SK-N-SH (cell line): ENCODE data around the gene TBC1D10B. TPM values are rescaled to one million over a fixed set of nuclear protein-coding genes. Genes with fewer than 3 reads are reported as not detected.

Experiments
- CTCF ChIA-PET: fragments of 300-600, 350-600 bp; formaldehyde crosslinking; extraction: SDS; loops from one replicate; lab custom pipeline; 2021; lab: Yijun Ruan, JAX
- POLR2A ChIA-PET: fragments of 350-600 bp; sonication (Branson Sonifier 250); formaldehyde crosslinking; extraction: SDS; loops from one replicate; lab custom pipeline; 2020; ENCODE audit warnings: antibody characterized with exemption, inconsistent platforms; lab: Yijun Ruan, JAX
- DNase-seq: peaks from one replicate; pipeline ENCODE4 v3.0.0; 2012
- H2AFZ ChIP-seq: fragments of 200-600 bp; sonication (generic); 2 replicates; pipeline ENCODE4 v1.8.1; 2016; ENCODE audit warnings: antibody characterized with exemption, mild to moderate bottlenecking, low read depth
- H3F3A ChIP-seq: fragments of 200-600 bp; sonication (generic); replicated peaks from 2 replicates; pipeline ENCODE3; 2016; ENCODE audit warnings: antibody characterized with exemption, mild to moderate bottlenecking; ENCODE audit not compliant: insufficient read depth
- H3K27ac ChIP-seq, 2 experiments: fragments of 200-500 bp in 1 of 2; fragments of 200-600 bp in 1 of 2; sonication (Bioruptor generic) in 1 of 2; sonication (generic), shearing (Covaris generic) in 1 of 2; 2 replicates each; pipeline versions ENCODE4 v1.5.1 to v1.6.1; 2014 to 2016; ENCODE audit warnings: low read depth in 2 of 2, inconsistent platforms in 1 of 2, low read length in 1 of 2, mild to moderate bottlenecking in 1 of 2, mixed read lengths in 1 of 2
- H3K27me3 ChIP-seq: fragments of 200-600 bp; sonication (generic), shearing (Covaris generic); 2 replicates; pipeline ENCODE4 v1.6.1; 2016; ENCODE audit warnings: mixed run types; ENCODE audit not compliant: insufficient read depth
- H3K36me3 ChIP-seq, 2 experiments: fragments of 200-500 bp in 1 of 2; fragments of 200-600 bp in 1 of 2; sonication (Bioruptor generic) in 1 of 2; sonication (generic) in 1 of 2; replicated peaks in 1 of 2; 2 replicates each; pipeline versions ENCODE3 to v1.5.1; 2014 to 2016; ENCODE audit warnings: low read length in 1 of 2, mild to moderate bottlenecking in 1 of 2; ENCODE audit not compliant: insufficient read depth in 2 of 2, control insufficient read depth in 1 of 2
- H3K4me1 ChIP-seq, 2 experiments: fragments of 200-500 bp in 1 of 2; fragments of 200-600 bp in 1 of 2; sonication (Bioruptor generic) in 1 of 2; sonication (generic), shearing (Covaris generic) in 1 of 2; 2 replicates each; pipeline versions ENCODE4 v1.5.1 to v1.6.1; 2014 to 2016; ENCODE audit warnings: low read depth in 1 of 2, low read length in 1 of 2, mixed run types in 1 of 2; ENCODE audit not compliant: insufficient read depth in 2 of 2, control insufficient read depth in 1 of 2
- H3K4me2 ChIP-seq: fragments of 200-600 bp; sonication (generic), shearing (Covaris generic); 2 replicates; pipeline ENCODE4 v1.6.1; 2017; ENCODE audit warnings: mixed run types
- H3K4me3 ChIP-seq, 2 experiments: fragments of 200-500 bp in 1 of 2; fragments of 200-600 bp in 1 of 2; sonication (Bioruptor generic) in 1 of 2; sonication (generic), shearing (Covaris generic) in 1 of 2; 2 replicates each; pipeline versions ENCODE4 v1.5.1 to v1.8.1; 2014 to 2016; ENCODE audit warnings: low read depth in 2 of 2, inconsistent platforms in 1 of 2, low read length in 1 of 2, mild to moderate bottlenecking in 1 of 2, mixed read lengths in 1 of 2, moderate library complexity in 1 of 2
- H3K79me2 ChIP-seq: fragments of 200-600 bp; sonication (generic); 2 replicates; pipeline ENCODE4 v1.8.1; 2017; ENCODE audit warnings: mild to moderate bottlenecking; ENCODE audit not compliant: insufficient read depth
- H3K9ac ChIP-seq: fragments of 200-600 bp; sonication (generic); 2 replicates; pipeline ENCODE4 v1.6.1; 2017; ENCODE audit warnings: mixed run types
- H3K9me2 ChIP-seq: fragments of 200-600 bp; sonication (generic); 2 replicates; pipeline ENCODE4 v1.6.1; 2017; ENCODE audit warnings: mixed run types
- H3K9me3 ChIP-seq: fragments of 200-600 bp; sonication (generic); 2 replicates; pipeline ENCODE4 v1.6.1; 2017; ENCODE audit warnings: mixed run types, mild to moderate bottlenecking, moderate library complexity
- H4K20me1 ChIP-seq: fragments of 200-600 bp; sonication (generic); 2 replicates; pipeline ENCODE4 v1.6.1; 2017; ENCODE audit warnings: mild to moderate bottlenecking, mixed run types; ENCODE audit not compliant: insufficient read depth
- CHD2 ChIP-seq: fragments of 150-350 bp; IDR thresholded peaks from 2 replicates; pipeline ENCODE4 v1.6.1; 2018; ENCODE audit warnings: low read length; ENCODE audit not compliant: partially characterized antibody
- ELF1 ChIP-seq: IDR thresholded peaks from 2 replicates; pipeline ENCODE4 v1.4.0; 2012
- EP300 ChIP-seq, 2 experiments: IDR thresholded peaks; 2 replicates each; pipeline versions ENCODE4 v1.4.0 to v1.6.1; 2012; ENCODE audit warnings: borderline replicate concordance in 1 of 2, low read depth in 1 of 2, low read length in 1 of 2
- EZH2phosphoT487 ChIP-seq: fragments of 200-600 bp; sonication (generic); IDR thresholded peaks from 2 replicates; pipeline ENCODE4 v1.6.1; 2017; ENCODE audit warnings: low read depth, mixed run types, mild to moderate bottlenecking, antibody characterized with exemption, moderate library complexity, borderline replicate concordance
- FOSL2 ChIP-seq: IDR thresholded peaks from 2 replicates; pipeline ENCODE4 v1.4.0; 2012; ENCODE audit warnings: low read depth, mild to moderate bottlenecking, moderate library complexity, borderline replicate concordance
- FOXM1 ChIP-seq: IDR thresholded peaks from 2 replicates; pipeline ENCODE4 v1.4.0; 2012; ENCODE audit warnings: low read depth, mild to moderate bottlenecking
- GABPA ChIP-seq: IDR thresholded peaks from 2 replicates; pipeline ENCODE4 v1.4.0; 2012; ENCODE audit warnings: low read depth, mild to moderate bottlenecking
- GATA2 ChIP-seq: sonication (generic); formaldehyde crosslinking; IDR thresholded peaks from 2 replicates; pipeline ENCODE4 v1.5.0; 2020; ENCODE audit warnings: mild to moderate bottlenecking, missing genetic modification reagents
- JUND ChIP-seq: IDR thresholded peaks from 2 replicates; pipeline ENCODE4 v1.4.0; 2012
- NFIC ChIP-seq: IDR thresholded peaks from 2 replicates; pipeline ENCODE4 v1.4.0; 2012; ENCODE audit warnings: borderline replicate concordance
- POLR2AphosphoS5 ChIP-seq: IDR thresholded peaks from 2 replicates; pipeline ENCODE4 v1.6.1; 2012; ENCODE audit warnings: low read depth, low read length
- RAD21 ChIP-seq: IDR thresholded peaks from 2 replicates; pipeline ENCODE4 v1.6.1; 2012; ENCODE audit warnings: mild to moderate bottlenecking, low read length
- RCOR1 ChIP-seq: fragments of 150-350 bp; IDR thresholded peaks from 2 replicates; pipeline ENCODE4 v1.6.1; 2017; ENCODE audit warnings: antibody characterized with exemption, low read length
- RXRA ChIP-seq: IDR thresholded peaks from 2 replicates; pipeline ENCODE4 v1.4.0; 2012; ENCODE audit warnings: low read depth, mild to moderate bottlenecking, borderline replicate concordance
- SIN3A ChIP-seq: IDR thresholded peaks from 2 replicates; pipeline ENCODE4 v1.6.1; 2012; ENCODE audit warnings: low read depth, mild to moderate bottlenecking, low read length, moderate library complexity, borderline replicate concordance
- SMC3 ChIP-seq: IDR thresholded peaks from 2 replicates; pipeline ENCODE4 v1.6.1; 2012; ENCODE audit warnings: low read depth, low read length, improper control_type of control experiment
- TAF1 ChIP-seq: IDR thresholded peaks from 2 replicates; pipeline ENCODE4 v1.6.1; 2012; ENCODE audit warnings: low read depth, mild to moderate bottlenecking, low read length, moderate library complexity, borderline replicate concordance
- TCF12 ChIP-seq: IDR thresholded peaks from 2 replicates; pipeline ENCODE4 v1.4.0; 2012
- YY1 ChIP-seq: IDR thresholded peaks from 2 replicates; pipeline ENCODE4 v1.4.0; 2012; ENCODE audit warnings: low read depth, mild to moderate bottlenecking
- WGBS: methylation state at CpG from one replicate; pipeline ENCODE4 v1.1.6; 2017; ENCODE audit warnings: low lambda C conversion rate; 5-methylcytosine and 5-hydroxymethylcytosine counted together
- polyA plus RNA-seq, 3 experiments: library from polyadenylated mRNA; depleted of rRNA; stranded (reverse); fragments of >200 nt; gene quantifications; 2 replicates each; pipeline ENCODE4 v1.2.3, GENCODE V29; 2012
- TF ChIP-seq, protein P1 (sequence below): IDR thresholded peaks from 2 replicates; pipeline ENCODE4 v1.4.0; 2012; ENCODE audit warnings: low read depth, borderline replicate concordance
- TF ChIP-seq, protein P2 (sequence below): fragments of 200-600 bp; sonication (generic); IDR thresholded peaks from 2 replicates; pipeline ENCODE4 v1.6.1; 2017; ENCODE audit warnings: antibody characterized with exemption, mild to moderate bottlenecking, moderate library complexity

TBC1D10B gene
- polyA plus RNA-seq, 1 of the 3 experiments (the other 2 are of a cell fraction), result 20.5 TPM

DNA sequence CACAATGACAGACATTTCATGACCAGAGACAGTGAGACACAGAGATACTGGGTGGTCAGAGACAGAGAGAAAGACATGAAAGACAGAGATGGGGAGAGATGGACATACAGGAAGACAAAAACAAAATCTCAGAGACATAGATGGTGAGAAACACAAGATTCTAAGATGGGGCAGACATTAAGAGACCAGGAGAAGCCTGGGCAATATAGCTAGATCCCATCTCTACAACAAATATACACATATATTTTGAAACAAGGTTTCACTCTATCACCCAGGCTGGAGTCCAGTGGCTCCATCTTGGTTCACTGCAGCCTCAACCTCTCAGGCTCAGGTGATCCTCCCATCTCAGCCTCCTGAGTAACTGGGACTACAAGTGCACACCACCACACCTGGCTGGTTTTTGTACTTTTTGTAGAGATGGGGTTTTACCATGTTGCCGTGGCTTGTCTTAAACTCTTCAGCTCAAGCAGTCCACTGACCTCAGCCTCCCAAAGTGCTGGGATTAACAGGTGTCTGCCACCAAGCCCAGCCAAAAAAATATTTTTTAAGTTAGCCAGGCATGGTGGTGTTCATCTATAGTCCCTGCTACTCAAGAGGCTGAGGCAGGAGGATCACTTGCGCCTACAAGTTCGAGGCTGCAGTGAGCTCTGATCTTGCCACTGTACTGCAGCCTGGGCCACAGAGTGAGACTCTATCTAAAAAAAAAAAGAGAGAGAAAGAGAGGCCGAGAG is 9.9 kb upstream of the TBC1D10B start:
- H3K27ac ChIP-seq, result no peak overlapping the region
- H3K9ac ChIP-seq, result no peak overlapping the region
- H4K20me1 ChIP-seq, result peaks cover 12% of the 10 kb centered on the region; the same call in 1 of the 2 replicates
- TF ChIP-seq, protein P1, sequence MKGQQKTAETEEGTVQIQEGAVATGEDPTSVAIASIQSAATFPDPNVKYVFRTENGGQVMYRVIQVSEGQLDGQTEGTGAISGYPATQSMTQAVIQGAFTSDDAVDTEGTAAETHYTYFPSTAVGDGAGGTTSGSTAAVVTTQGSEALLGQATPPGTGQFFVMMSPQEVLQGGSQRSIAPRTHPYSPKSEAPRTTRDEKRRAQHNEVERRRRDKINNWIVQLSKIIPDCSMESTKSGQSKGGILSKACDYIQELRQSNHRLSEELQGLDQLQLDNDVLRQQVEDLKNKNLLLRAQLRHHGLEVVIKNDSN, result no peak
- TF ChIP-seq SMC3 (no peak), SIN3A (no peak), NFIC (no peak), JUND (no peak), ELF1 (no peak), EZH2phosphoT487 (no peak), RCOR1 (no peak), CHD2 (no peak), EP300 (IDR thresholded peaks at IDR 0.05; ENCODE audit: borderline replicate concordance in 1 of 2, low read depth in 1 of 2, low read length in 1 of 2) (no peak), RAD21 (no peak), TCF12 (no peak), FOSL2 (no peak), GABPA (no peak)
- CTCF ChIA-PET, result interaction anchor here (1.5 to 2.6 kb wide), 2 partner anchors 15 to 29 kb away, joined by 6 to 15 read pairs; partner anchors contain the start of gene ZNF48
- H3K4me3 ChIP-seq, result no peak overlapping the region
- H3F3A ChIP-seq, result peaks cover 19% of the 10 kb centered on the region
- DNase-seq, result no peak
- peaks cover 6 to 9% of the 10 kb centered on the region in 2 experiments; a peak in 3 of 4 replicates for H3K4me1 ChIP-seq
- no peaks in the 10 kb centered on the region for H3K9me2 ChIP-seq
- H3K4me2 ChIP-seq, result no peak overlapping the region; the same call in 1 of the 2 replicates
- H3K36me3 ChIP-seq, result peaks cover 0 to 6% of the 10 kb centered on the region in 2 experiments
- WGBS, result 98% methylated on average over 4 of the region's 4 CpGs
- H2AFZ ChIP-seq, result no peak overlapping the region
- peaks cover 15% of the 10 kb centered on the region; the same call in 1 of the 2 replicates for H3K79me2 ChIP-seq
- no peaks in the 10 kb centered on the region for H3K9me3 ChIP-seq
- H3K27me3 ChIP-seq, result no peaks in the 10 kb centered on the region
- POLR2A ChIA-PET, result interaction anchor here (5.1 kb wide), 1 partner anchor 14 kb away, joined by 33 read pairs; the partner anchor contains the start of gene ZNF48

DNA sequence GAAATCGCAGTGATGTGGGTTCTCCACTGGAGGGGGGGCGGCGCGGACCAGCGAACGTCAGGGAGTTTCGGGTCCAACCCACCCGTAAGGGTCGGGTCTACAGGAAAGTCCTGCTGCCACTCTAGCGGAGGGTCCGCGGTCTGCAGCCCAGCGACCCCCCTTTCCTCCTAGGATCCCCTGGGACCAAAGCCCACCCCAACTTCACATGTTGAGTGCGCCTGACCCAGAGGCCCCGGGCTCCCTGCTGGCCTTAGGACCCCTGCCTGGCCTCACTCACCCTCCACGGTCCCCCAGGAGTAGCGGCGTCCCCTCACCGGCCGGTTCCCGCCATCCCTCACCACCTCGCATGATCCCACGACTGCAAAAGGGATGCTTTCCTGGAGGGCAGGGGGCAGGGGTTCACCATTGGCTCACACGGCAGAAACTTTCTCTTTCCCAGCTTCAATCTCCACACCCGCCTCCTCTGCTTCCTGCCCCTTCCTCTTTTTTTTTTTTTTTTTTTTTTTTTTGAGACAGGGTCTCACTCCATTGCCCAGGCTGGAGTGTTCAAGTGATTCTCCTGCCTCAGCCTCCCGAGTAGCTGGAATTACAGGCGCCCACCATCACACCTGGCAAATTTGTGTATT is 9.0 kb upstream of the TBC1D10B start:
- DNase-seq, result no peak
- Histone ChIP-seq H3K4me1 (peaks cover 6 to 9% of the 10 kb centered on the region in 2 experiments; a peak in 3 of 4 replicates), H3K9me3 (no peaks in the 10 kb centered on the region), H3K4me2 (peak overlapping the region; percentile 100), H3K9ac (peak overlapping the region; percentile 97), H3K9me2 (no peaks in the 10 kb centered on the region), H3F3A (peaks cover 19% of the 10 kb centered on the region), H4K20me1 (peaks cover 12% of the 10 kb centered on the region; the same call in 1 of the 2 replicates), H3K27ac (peak overlapping the region; percentile 35 to 96; a peak in 3 of 4 replicates), H3K4me3 (peak overlapping the region; percentile 70 to 96), H2AFZ (no peak overlapping the region), H3K79me2 (peaks cover 15% of the 10 kb centered on the region; the same call in 1 of the 2 replicates), H3K27me3 (no peaks in the 10 kb centered on the region), H3K36me3 (peaks cover 0 to 6% of the 10 kb centered on the region in 2 experiments)
- 37% methylated on average over 19 of the region's 27 CpGs for whole genome bisulfite sequencing
- POLR2A ChIA-PET, result no interaction called here
- CTCF ChIA-PET, result interaction anchor here (1.0 to 2.6 kb wide), 4 partner anchors 16 to 28 kb away, joined by 3 to 15 read pairs (median 7); partner anchors contain the start of genes ZNF48 and ZNF771
- no peak for TF ChIP-seq TCF12
- TF ChIP-seq FOSL2, result no peak
- TF ChIP-seq EZH2phosphoT487, result no peak
- TF ChIP-seq SIN3A, result no peak
- no peak for TF ChIP-seq SMC3
- TF ChIP-seq, protein P2, sequence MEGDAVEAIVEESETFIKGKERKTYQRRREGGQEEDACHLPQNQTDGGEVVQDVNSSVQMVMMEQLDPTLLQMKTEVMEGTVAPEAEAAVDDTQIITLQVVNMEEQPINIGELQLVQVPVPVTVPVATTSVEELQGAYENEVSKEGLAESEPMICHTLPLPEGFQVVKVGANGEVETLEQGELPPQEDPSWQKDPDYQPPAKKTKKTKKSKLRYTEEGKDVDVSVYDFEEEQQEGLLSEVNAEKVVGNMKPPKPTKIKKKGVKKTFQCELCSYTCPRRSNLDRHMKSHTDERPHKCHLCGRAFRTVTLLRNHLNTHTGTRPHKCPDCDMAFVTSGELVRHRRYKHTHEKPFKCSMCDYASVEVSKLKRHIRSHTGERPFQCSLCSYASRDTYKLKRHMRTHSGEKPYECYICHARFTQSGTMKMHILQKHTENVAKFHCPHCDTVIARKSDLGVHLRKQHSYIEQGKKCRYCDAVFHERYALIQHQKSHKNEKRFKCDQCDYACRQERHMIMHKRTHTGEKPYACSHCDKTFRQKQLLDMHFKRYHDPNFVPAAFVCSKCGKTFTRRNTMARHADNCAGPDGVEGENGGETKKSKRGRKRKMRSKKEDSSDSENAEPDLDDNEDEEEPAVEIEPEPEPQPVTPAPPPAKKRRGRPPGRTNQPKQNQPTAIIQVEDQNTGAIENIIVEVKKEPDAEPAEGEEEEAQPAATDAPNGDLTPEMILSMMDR, result no peak; the same call in 1 of the 2 replicates
- no peak for TF ChIP-seq RXRA
- no peak for TF ChIP-seq JUND
- TF ChIP-seq TAF1, result no peak
- no peak for TF ChIP-seq YY1
- TF ChIP-seq, protein P1, result no peak
- TF ChIP-seq GATA2 (CRISPR knock-in tag), result no peak
- TF ChIP-seq POLR2AphosphoS5, result no peak
- no peak for TF ChIP-seq FOXM1
